GM12878 (cell line): ENCODE measurements around the gene MMP7. TPM values are rescaled to one million over a fixed set of nuclear protein-coding genes. Genes with fewer than 3 reads are reported as not detected.

Experiments used
- ATAC-seq: fragments of 200-7000 bp; cut with Tn5 transposase; 3 replicates; pipeline ENCODE4 v1.9.1; 2020; ENCODE audit warnings: mild to moderate bottlenecking, moderate library complexity
- BruUV-seq: library from RNA; stranded (reverse); fragments of 400-500 nt; replicated peaks from 2 replicates; lab custom pipeline; 2021; lab: Mats Ljungman, UMichigan
- CTCF ChIA-PET: fragments of 300-600 bp; sonication (Branson Sonifier 250); formaldehyde crosslinking; extraction: SDS; loops from one replicate; lab custom pipeline; 2021; ENCODE audit warnings: inconsistent platforms; lab: Yijun Ruan, JAX
- POLR2A ChIA-PET: fragments of 350-600 bp; formaldehyde crosslinking; extraction: SDS; loops from one replicate; lab custom pipeline; 2021; ENCODE audit warnings: inconsistent platforms; lab: Charles Lee
- RAD21 ChIA-PET: fragments of 300-600 bp; sonication (Branson Sonifier 250); formaldehyde crosslinking; loops from one replicate; lab custom pipeline; 2023; ENCODE audit warnings: antibody characterized with exemption; ENCODE audit not compliant: unreplicated experiment; lab: Charles Lee
- SMC1A ChIA-PET: fragments of 300-600 bp; sonication (Branson Sonifier 250); formaldehyde crosslinking; loops from one replicate; lab custom pipeline; 2023; ENCODE audit not compliant: unreplicated experiment, uncharacterized antibody; lab: Charles Lee
- DNase-seq: peaks from one replicate; pipeline ENCODE4 v3.0.0-alpha.2; 2011; ENCODE audit warnings: low read depth, low spot score
- FAIRE-seq: peaks from 3 replicates; lab custom pipeline; 2011; peaks lifted over from hg19 to GRCh38; lab: Jason Lieb, UNC
- H2AFZ ChIP-seq: 2 replicates; pipeline ENCODE4 v1.6.0; 2011; ENCODE audit warnings: low read depth, low read length, control low read depth; ENCODE audit not compliant: control insufficient read depth
- H3K27ac ChIP-seq: 2 replicates; pipeline ENCODE4 v1.5.1; 2011; ENCODE audit warnings: control low read depth; ENCODE audit not compliant: control insufficient read depth, insufficient read depth
- H3K27me3 ChIP-seq, 2 experiments: replicated peaks in 1 of 2; 2 replicates each; pipeline versions ENCODE4 v1.6.0 to v1.6.1; 2011; ENCODE audit warnings: low read length in 1 of 2; ENCODE audit not compliant: control insufficient read depth in 2 of 2, insufficient read depth in 2 of 2
- H3K36me3 ChIP-seq, 2 experiments: 2 replicates each; pipeline ENCODE4 v1.5.1; 2011; ENCODE audit warnings: low read length in 1 of 2; ENCODE audit not compliant: control insufficient read depth in 2 of 2, insufficient read depth in 2 of 2
- H3K4me1 ChIP-seq: 2 replicates; pipeline ENCODE4 v1.6.1; 2011; ENCODE audit warnings: mild to moderate bottlenecking, low read length, moderate library complexity, mixed read lengths; ENCODE audit not compliant: control insufficient read depth, insufficient read depth
- H3K4me2 ChIP-seq: 2 replicates; pipeline ENCODE4 v1.6.0; 2011; ENCODE audit warnings: control low read depth; ENCODE audit not compliant: control insufficient read depth, insufficient read depth
- H3K4me3 ChIP-seq: fragments of 200-600 bp; sonication (generic); 2 replicates; pipeline ENCODE4 v1.5.1; 2016
- H3K79me2 ChIP-seq: 2 replicates; pipeline ENCODE4 v1.6.0; 2011; ENCODE audit warnings: low read length; ENCODE audit not compliant: control insufficient read depth, insufficient read depth
- H3K9ac ChIP-seq: 2 replicates; pipeline ENCODE4 v1.8.0; 2011; ENCODE audit warnings: low read length, control low read depth, mixed read lengths; ENCODE audit not compliant: control insufficient read depth, insufficient read depth
- H3K9me3 ChIP-seq: replicated peaks from 3 replicates; pipeline ENCODE4 v1.5.1; 2011; ENCODE audit warnings: mild to moderate bottlenecking, low read length; ENCODE audit not compliant: control insufficient read depth, insufficient read depth
- H4K20me1 ChIP-seq: 2 replicates; pipeline ENCODE4 v1.6.0; 2011; ENCODE audit not compliant: control insufficient read depth, insufficient read depth
- BACH1 ChIP-seq: fragments of 450-650 bp; IDR thresholded peaks from 2 replicates; pipeline ENCODE4 v1.6.1; 2017; ENCODE audit warnings: mild to moderate bottlenecking, borderline replicate concordance
- CREM ChIP-seq: IDR thresholded peaks from 2 replicates; pipeline ENCODE4 v1.6.1; 2014; ENCODE audit warnings: antibody characterized with exemption, low read depth
- EED ChIP-seq: sonication (generic); IDR thresholded peaks from 2 replicates; pipeline ENCODE4 v1.6.1; 2016; ENCODE audit warnings: antibody characterized with exemption, low read depth
- HCFC1 ChIP-seq: fragments of 150-350 bp; IDR thresholded peaks from 2 replicates; pipeline ENCODE4 v1.6.1; 2014; ENCODE audit warnings: low read length
- HDGF ChIP-seq: fragments of 450-650 bp; IDR thresholded peaks from 2 replicates; pipeline ENCODE4 v1.6.1; 2016; ENCODE audit warnings: antibody characterized with exemption
- JUNB ChIP-seq: IDR thresholded peaks from 2 replicates; pipeline ENCODE4 v1.6.1; 2016; ENCODE audit warnings: antibody characterized with exemption, mild to moderate bottlenecking
- RELA ChIP-seq: fragments of 450-650 bp; IDR thresholded peaks from 2 replicates; pipeline ENCODE4 v1.8.0; 2014; ENCODE audit warnings: borderline replicate concordance; ENCODE audit not compliant: partially characterized antibody
- SIN3A ChIP-seq: IDR thresholded peaks from 2 replicates; pipeline ENCODE4 v1.6.1; 2012; ENCODE audit warnings: low read depth, low read length, improper control_type of control experiment
- TCF12 ChIP-seq: IDR thresholded peaks from 2 replicates; pipeline ENCODE4 v1.6.1; 2011; ENCODE audit warnings: low read depth, mild to moderate bottlenecking, low read length
- ZNF24 ChIP-seq: fragments of 450-650 bp; IDR thresholded peaks from 2 replicates; pipeline ENCODE4 v1.6.1; 2017; ENCODE audit warnings: antibody characterized with exemption, mild to moderate bottlenecking
- WGBS: methylation state at CpG from one replicate; pipeline ENCODE4 v1.1.6; 2016; ENCODE audit warnings: low lambda C conversion rate; ENCODE audit not compliant: insufficient replicate concordance, insufficient coverage; ENCODE audit errors: missing lambda C conversion rate; 5-methylcytosine and 5-hydroxymethylcytosine counted together
- in situ Hi-C: fragments of 300-500 bp; cut with MboI; formaldehyde crosslinking; loops from 9 replicates; pipeline ENCODE4 v1.14.3; 2018; ENCODE audit warnings: mixed read lengths
- intact Hi-C: fragments of 100-400 bp; cut with micrococcal nuclease; formaldehyde crosslinking; loops from one replicate; pipeline ENCODE4 v1.14.2; 2022; ENCODE audit not compliant: unreplicated experiment
- polyA plus RNA-seq, 11 experiments: library from polyadenylated mRNA; depleted of rRNA in 4 of 11; unstranded in 6 of 11; stranded (reverse) in 5 of 11; fragments of >200 nt; fragmentation: Nextera tagmentation in 4 of 11; fragmentation: Illumina TruSeq in 1 of 11; extraction: Ambion mirVana in 4 of 11; extraction: Trizol in 1 of 11; gene quantifications; 1 replicate in 1 of 11; 2 replicates in 10 of 11; pipeline versions ENCODE4 v1.2.1 to v1.2.3, GENCODE V29; 2011 to 2016; ENCODE audit warnings: inconsistent platforms in 2 of 11, missing spikeins in 2 of 11, low read depth in 1 of 11
- total RNA-seq, 4 experiments: library from RNA; depleted of rRNA in 3 of 4; stranded (reverse); fragments of >200 nt in 3 of 4; fragmentation: Illumina TruSeq in 1 of 4; extraction: Trizol in 1 of 4; gene quantifications; 2 replicates each; pipeline versions ENCODE4 v1.2.1 to v1.2.3, GENCODE V29; 2013 to 2021

Gene MMP7
- total and polyA plus RNA-seq, 10 of the 15 experiments (the other 5 are each of a cell fraction or from before 2014, with no cell fraction given), result 0.63 to 18.0 (median 1.1) TPM

- Histone ChIP-seq H3K4me1 (peaks cover 19% of the 10 kb centered on the region), H3K4me2 (no peak overlapping the region), H3K27ac (no peak overlapping the region), H3K27me3 (0 out of 4 replicates have a peak, but pooled peaks cover 0 to 3% of the 10 kb centered on the region in 2 experiments), H3K36me3 (no peaks in the 10 kb centered on the region), H4K20me1 (no peaks in the 10 kb centered on the region), H2AFZ (no peak overlapping the region), H3K4me3 (no peak overlapping the region), H3K9me3 (no peaks in the 10 kb centered on the region), H3K79me2 (no peaks in the 10 kb centered on the region), H3K9ac (no peak overlapping the region)
- no peak for FAIRE-seq
- intact Hi-C loops (loop anchor here (2.0 kb wide), 1 partner anchor 19 kb away; no protein-coding TSS in a partner anchor), in situ Hi-C loops (loop anchor here (25.0 kb wide), 1 partner anchor 106 kb away; no protein-coding TSS in a partner anchor)
- TF ChIP-seq RELA, result no peak
- TF ChIP-seq BACH1, result no peak
- no peak for TF ChIP-seq HCFC1
- TF ChIP-seq ZNF24, result no peak
- no peak for TF ChIP-seq JUNB
- no peak for TF ChIP-seq CREM
- TF ChIP-seq HDGF, result no peak
- no peak for TF ChIP-seq TCF12
- TF ChIP-seq SIN3A, result no peak
- no peak for TF ChIP-seq EED
- no peak for DNase-seq
- RAD21 ChIA-PET, result interaction anchor here (0.7 to 3.6 kb wide), 12 partner anchors 17 to 199 kb away, joined by 3 to 25 read pairs (median 5); no protein-coding TSS in a partner anchor
- POLR2A ChIA-PET, result interaction anchor here (0.9 kb wide), 2 partner anchors 101 to 151 kb away, joined by 3 to 4 read pairs; no protein-coding TSS in a partner anchor
- CTCF ChIA-PET, result interaction anchor here (0.6 to 4.8 kb wide), 16 partner anchors 15 to 206 kb away, joined by 3 to 42 read pairs (median 5); no protein-coding TSS in a partner anchor
- no TSS peak for BruUV-seq
- ATAC-seq, result no peak
- WGBS, result 79% methylated on average over 5 of the region's 5 CpGs
- SMC1A ChIA-PET, result interaction anchor here (0.8 to 4.5 kb wide), 14 partner anchors 9 to 199 kb away, joined by 3 to 56 read pairs (median 5); no protein-coding TSS in a partner anchor
Observed at GRCh38 chr11:102493524-102493923, 37.0 kb downstream of the MMP7 start.
